Astrocyte (in vitro differentiated cells and primary cell): ENCODE data around the gene RTBDN. TPM values are rescaled to one million over a fixed set of nuclear protein-coding genes. Genes with fewer than 3 reads are reported as not detected.

ENCODE experiments used
- DNase-seq: peaks from one replicate; pipeline ENCODE4 v3.0.0-alpha.2; 2010; ENCODE audit warnings: low read depth
- FAIRE-seq: peaks from 2 replicates; lab custom pipeline; 2011; peaks lifted over from hg19 to GRCh38; lab: Jason Lieb, UNC
- H2AFZ ChIP-seq: 2 replicates; pipeline ENCODE4 v1.6.0; 2012; ENCODE audit warnings: low read depth, low read length, inconsistent platforms
- H3K27ac ChIP-seq: 2 replicates; pipeline ENCODE4 v1.5.1; 2011; ENCODE audit warnings: low read depth, low read length, inconsistent platforms
- H3K27me3 ChIP-seq: 2 replicates; pipeline ENCODE4 v1.6.0; 2011; ENCODE audit warnings: low read length, inconsistent platforms; ENCODE audit not compliant: insufficient read depth
- H3K36me3 ChIP-seq: 2 replicates; pipeline ENCODE4 v1.5.1; 2011; ENCODE audit warnings: low read length, inconsistent platforms; ENCODE audit not compliant: insufficient read depth
- H3K4me1 ChIP-seq: 2 replicates; pipeline ENCODE4 v1.5.1; 2011; ENCODE audit warnings: low read length, inconsistent platforms; ENCODE audit not compliant: insufficient read depth
- H3K4me2 ChIP-seq: 2 replicates; pipeline ENCODE4 v1.6.0; 2012; ENCODE audit warnings: low read length, inconsistent platforms
- H3K4me3 ChIP-seq: 2 replicates; pipeline ENCODE4 v1.5.1; 2011; ENCODE audit warnings: low read depth, mild to moderate bottlenecking, low read length, inconsistent platforms; ENCODE audit not compliant: insufficient read depth
- H3K79me2 ChIP-seq: 2 replicates; pipeline ENCODE4 v1.6.0; 2012; ENCODE audit warnings: mild to moderate bottlenecking, low read length, inconsistent platforms; ENCODE audit not compliant: insufficient read depth
- H3K9ac ChIP-seq: 2 replicates; pipeline ENCODE4 v1.6.0; 2012; ENCODE audit warnings: mild to moderate bottlenecking, low read length, inconsistent platforms
- H3K9me3 ChIP-seq: 2 replicates; pipeline ENCODE4 v1.5.1; 2012; ENCODE audit warnings: low read depth, mild to moderate bottlenecking, low read length, inconsistent platforms; ENCODE audit not compliant: insufficient read depth
- H4K20me1 ChIP-seq: 2 replicates; pipeline ENCODE4 v1.6.0; 2012; ENCODE audit warnings: low read length, inconsistent platforms; ENCODE audit not compliant: insufficient read depth
- H3K27ac Mint-ChIP-seq: one replicate; pipeline ENCODE4 v1.8.0; 2021; ENCODE audit warnings: mild to moderate bottlenecking, mixed read lengths; ENCODE audit not compliant: unreplicated experiment
- H3K27me3 Mint-ChIP-seq: one replicate; pipeline ENCODE4 v1.8.0; 2021; ENCODE audit warnings: low read depth, mixed read lengths; ENCODE audit not compliant: unreplicated experiment
- H3K36me3 Mint-ChIP-seq: one replicate; pipeline ENCODE4 v1.8.0; 2021; ENCODE audit warnings: low read depth, mixed read lengths; ENCODE audit not compliant: unreplicated experiment
- H3K4me1 Mint-ChIP-seq: one replicate; pipeline ENCODE4 v1.8.0; 2021; ENCODE audit warnings: low read depth, mixed read lengths; ENCODE audit not compliant: unreplicated experiment
- H3K4me3 Mint-ChIP-seq: one replicate; pipeline ENCODE4 v1.8.0; 2021; ENCODE audit warnings: mild to moderate bottlenecking, moderate library complexity, mixed read lengths; ENCODE audit not compliant: unreplicated experiment
- H3K9me3 Mint-ChIP-seq: one replicate; pipeline ENCODE4 v1.8.0; 2021; ENCODE audit warnings: mild to moderate bottlenecking, mixed read lengths; ENCODE audit not compliant: unreplicated experiment
- CTCF ChIP-seq: IDR thresholded peaks from 2 replicates; pipeline ENCODE4 v1.5.1; 2011; ENCODE audit warnings: low read depth, mild to moderate bottlenecking, inconsistent platforms, low read length, moderate library complexity; ENCODE audit not compliant: insufficient read depth
- EZH2 ChIP-seq: IDR thresholded peaks from 2 replicates; pipeline ENCODE4 v1.6.1; 2012; ENCODE audit warnings: mild to moderate bottlenecking, low read length, inconsistent platforms; ENCODE audit not compliant: insufficient read depth
- total RNA-seq: library from RNA; stranded (reverse); gene quantifications from 2 replicates; pipeline ENCODE4 v1.2.1, GENCODE V29; 2021

Gene RTBDN
- total RNA-seq, 1 donor from 2014 or later: not detected

GRCh38 chr19:12790628-12791344 lies 43.6 kb downstream of the RTBDN start:
- Mint-ChIP-seq H3K4me1 (peaks cover 23% of the 10 kb centered on the region), H3K27me3 (no peaks in the 10 kb centered on the region), H3K9me3 (no peaks in the 10 kb centered on the region), H3K4me3 (peak overlapping the region; percentile 85), H3K27ac (peak overlapping the region; percentile 96), H3K36me3 (no peaks in the 10 kb centered on the region)
- H3K27me3 ChIP-seq: no peaks in the 10 kb centered on the region
- no peak for DNase-seq
- H2AFZ ChIP-seq: peak overlapping the region; percentile 58
- TF ChIP-seq CTCF (no peak), EZH2 (no peak)
- FAIRE-seq: no peak
- H4K20me1 ChIP-seq: peaks cover 19% of the 10 kb centered on the region
- peak overlapping the region; percentile 94 for H3K9ac ChIP-seq
- peaks cover 21% of the 10 kb centered on the region for H3K79me2 ChIP-seq
- H3K36me3 ChIP-seq: no peaks in the 10 kb centered on the region
- peak overlapping the region; percentile 91 for H3K4me2 ChIP-seq
- H3K27ac ChIP-seq: peak overlapping the region; percentile 54
- peak overlapping the region; percentile 51 for H3K4me3 ChIP-seq
- no peaks in the 10 kb centered on the region for H3K9me3 ChIP-seq
- H3K4me1 ChIP-seq: peaks cover 36% of the 10 kb centered on the region

GRCh38 chr19:12789904-12790619 lies 44.3 kb downstream of the RTBDN start:
- Histone ChIP-seq H3K79me2 (peaks cover 21% of the 10 kb centered on the region), H2AFZ (peak overlapping the region; percentile 58), H3K9me3 (no peaks in the 10 kb centered on the region), H3K36me3 (no peaks in the 10 kb centered on the region), H3K9ac (peak overlapping the region; percentile 94), H3K4me1 (peaks cover 42% of the 10 kb centered on the region), H3K27me3 (no peaks in the 10 kb centered on the region), H4K20me1 (peaks cover 19% of the 10 kb centered on the region), H3K27ac (peak overlapping the region; percentile 54), H3K4me2 (peak overlapping the region; percentile 91), H3K4me3 (peak overlapping the region; percentile 51)
- H3K36me3 Mint-ChIP-seq: no peaks in the 10 kb centered on the region
- H3K27ac Mint-ChIP-seq: peak overlapping the region; percentile 96
- DNase-seq: peak; percentile 91
- H3K4me3 Mint-ChIP-seq: peak overlapping the region; percentile 85
- no peaks in the 10 kb centered on the region for H3K27me3 Mint-ChIP-seq
- no peak for TF ChIP-seq EZH2
- no peak for TF ChIP-seq CTCF
- no peaks in the 10 kb centered on the region for H3K9me3 Mint-ChIP-seq
- FAIRE-seq: no peak
- H3K4me1 Mint-ChIP-seq: peaks cover 22% of the 10 kb centered on the region
